Osteocyte (in vitro differentiated cells): ENCODE data around the gene TUBB1. TPM values are rescaled to one million over a fixed set of nuclear protein-coding genes. Genes with fewer than 3 reads are reported as not detected.
A peak's percentile ranks its signal among the peaks of the same experiment; 100 is the strongest.

ENCODE experiments used
- DNase-seq: peaks from one replicate; pipeline ENCODE4 v3.0.0; 2021; ENCODE audit warnings: mixed read lengths; ENCODE audit not compliant: unreplicated experiment; ENCODE audit errors: extremely low spot score
- H3K27ac Mint-ChIP-seq: one replicate; pipeline ENCODE4 v1.8.0; 2021; ENCODE audit warnings: mild to moderate bottlenecking, mixed read lengths; ENCODE audit not compliant: unreplicated experiment
- H3K27me3 Mint-ChIP-seq: one replicate; pipeline ENCODE4 v1.8.0; 2021; ENCODE audit warnings: mixed read lengths; ENCODE audit not compliant: unreplicated experiment
- H3K36me3 Mint-ChIP-seq: one replicate; pipeline ENCODE4 v1.8.0; 2021; ENCODE audit warnings: mixed read lengths; ENCODE audit not compliant: unreplicated experiment
- H3K4me1 Mint-ChIP-seq: one replicate; pipeline ENCODE4 v1.8.0; 2021; ENCODE audit warnings: mixed read lengths; ENCODE audit not compliant: unreplicated experiment
- H3K4me3 Mint-ChIP-seq: one replicate; pipeline ENCODE4 v1.8.0; 2021; ENCODE audit warnings: mild to moderate bottlenecking, moderate library complexity, mixed read lengths; ENCODE audit not compliant: unreplicated experiment
- H3K9me3 Mint-ChIP-seq: one replicate; pipeline ENCODE4 v1.8.0; 2021; ENCODE audit warnings: mixed read lengths; ENCODE audit not compliant: unreplicated experiment
- CTCF ChIP-seq: fragments of 200-600 bp; sonication (generic); IDR thresholded peaks from 2 replicates; pipeline ENCODE4 v1.5.0; 2021; ENCODE audit warnings: antibody characterized with exemption, mild to moderate bottlenecking, moderate library complexity
- long read RNA-seq: library from polyadenylated mRNA; unstranded; transcript quantifications from one replicate; pipeline ENCODE4 v2.0.0, GENCODE V29; 2021
- total RNA-seq: library from RNA; stranded (reverse); gene quantifications from 2 replicates; pipeline ENCODE4 v1.2.1, GENCODE V29; 2021

The TUBB1 gene
- total RNA-seq = not detected in 2 replicates
- long read RNA-seq = 0 reads

- H3K9me3 Mint-ChIP-seq = no peaks in the 10 kb centered on the region
- TF ChIP-seq CTCF = no peak
- H3K36me3 Mint-ChIP-seq = peaks cover 14% of the 10 kb centered on the region
- no peaks in the 10 kb centered on the region for H3K27me3 Mint-ChIP-seq
- no peak within 1 kb of the TSS for H3K27ac Mint-ChIP-seq
- peak; percentile 69 for DNase-seq
- no peak within 1 kb of the TSS for H3K4me3 Mint-ChIP-seq
- peaks cover 27% of the 10 kb centered on the region for H3K4me1 Mint-ChIP-seq
Measured at GRCh38 chr20:59019217-59019616, at the start of gene TUBB1. Gene TUBB1, plus strand, starts transcription at chr20:59019429. Its CDS starts 94 bp downstream, at chr20:59019523.

- H3K4me1 Mint-ChIP-seq = no peaks in the 10 kb centered on the region
- no peaks in the 10 kb centered on the region for H3K36me3 Mint-ChIP-seq
- no peak for TF ChIP-seq CTCF
- H3K27ac Mint-ChIP-seq = no peak overlapping the region
- H3K4me3 Mint-ChIP-seq = no peak overlapping the region
- no peak for DNase-seq
- H3K9me3 Mint-ChIP-seq = peaks cover 4% of the 10 kb centered on the region
- H3K27me3 Mint-ChIP-seq = peaks cover 31% of the 10 kb centered on the region
Measured at GRCh38 chr20:58969439-58969838, 49.8 kb upstream of the TUBB1 start.

- Mint-ChIP-seq H3K4me1 (no peaks in the 10 kb centered on the region), H3K36me3 (no peaks in the 10 kb centered on the region), H3K27ac (no peak overlapping the region), H3K4me3 (no peak overlapping the region), H3K27me3 (peaks cover 26% of the 10 kb centered on the region), H3K9me3 (peaks cover 6% of the 10 kb centered on the region)
- no peak for TF ChIP-seq CTCF
- DNase-seq = no peak
Measured at GRCh38 chr20:58970146-58970545, 49.1 kb upstream of the TUBB1 start.

- Mint-ChIP-seq H3K36me3 (no peaks in the 10 kb centered on the region), H3K27ac (no peak overlapping the region), H3K27me3 (peaks cover 22% of the 10 kb centered on the region), H3K4me3 (no peak overlapping the region), H3K9me3 (peaks cover 13% of the 10 kb centered on the region), H3K4me1 (no peaks in the 10 kb centered on the region)
- no peak for TF ChIP-seq CTCF
- DNase-seq = peak; percentile 53
Measured at GRCh38 chr20:58971429-58971828, 47.8 kb upstream of the TUBB1 start.

- Mint-ChIP-seq H3K9me3 (peaks cover 17% of the 10 kb centered on the region), H3K27ac (no peak overlapping the region), H3K27me3 (peaks cover 22% of the 10 kb centered on the region), H3K36me3 (no peaks in the 10 kb centered on the region), H3K4me1 (no peaks in the 10 kb centered on the region), H3K4me3 (no peak overlapping the region)
- no peak for TF ChIP-seq CTCF
- peak; percentile 57 for DNase-seq
Measured at GRCh38 chr20:58973179-58973578, 46.0 kb upstream of the TUBB1 start.
